Lower lobe of right lung (tissue), 2 donors: ENCODE results near the gene MICAL3. TPM values are rescaled to one million over a fixed set of nuclear protein-coding genes. Genes with fewer than 3 reads are reported as not detected.

ENCODE experiments used
- ATAC-seq, 2 donors: fragments of 200-7000 bp; cut with Tn5 transposase; one replicate each; pipeline ENCODE4 v1.9.1; 2020 to 2022; ENCODE audit warnings: mild to moderate bottlenecking in 2 of 2, moderate library complexity in 2 of 2
- DNase-seq: peaks from one replicate; pipeline ENCODE4 v3.0.0-alpha.2; 2020
- H3K27ac ChIP-seq: fragments of 200-600 bp; one replicate; pipeline ENCODE4 v1.8.0; 2022
- H3K27me3 ChIP-seq: fragments of 200-600 bp; one replicate; pipeline ENCODE4 v1.8.0; 2022; ENCODE audit warnings: low read depth
- H3K36me3 ChIP-seq: fragments of 200-600 bp; one replicate; pipeline ENCODE4 v1.8.0; 2022; ENCODE audit warnings: mild to moderate bottlenecking
- H3K4me1 ChIP-seq: fragments of 200-600 bp; one replicate; pipeline ENCODE4 v1.8.0; 2022
- H3K4me3 ChIP-seq: fragments of 200-600 bp; one replicate; pipeline ENCODE4 v1.8.0; 2022; ENCODE audit warnings: mild to moderate bottlenecking
- H3K9me3 ChIP-seq: fragments of 200-600 bp; one replicate; pipeline ENCODE4 v1.8.0; 2022
- CTCF ChIP-seq: fragments of 200-600 bp; IDR thresholded peaks from one replicate; pipeline ENCODE4 v1.8.0; 2022; ENCODE audit warnings: antibody characterized with exemption, mild to moderate bottlenecking
- intact Hi-C: fragments of 100-400 bp; cut with DNase I; formaldehyde crosslinking; loops from one replicate; pipeline ENCODE4 v1.11.0; 2022
- total RNA-seq: library from RNA; stranded (reverse); fragmentation: NEBNext Ultra II Directional; extraction: Animal tissue kit (Norgen Biotek cat#: 25700); gene quantifications from one replicate; pipeline ENCODE4 v1.2.1, GENCODE V29; 2021
- donor health status: DM: no; HTN: yes; CAD: no; lungs with severe emphysema.

Gene MICAL3
- total RNA-seq, 1 donor from 2014 or later: 23.5 TPM

- Histone ChIP-seq H3K36me3 (no peaks in the 10 kb centered on the region), H3K27me3 (no peaks in the 10 kb centered on the region), H3K27ac (peak within 1 kb of the TSS; percentile 75), H3K9me3 (no peaks in the 10 kb centered on the region), H3K4me3 (peak within 1 kb of the TSS; percentile 75), H3K4me1 (peaks cover 48% of the 10 kb centered on the region)
- TF ChIP-seq CTCF: no peak
- intact Hi-C loops: no loop called here
- DNase-seq (peak; percentile 84), ATAC-seq (peak; percentile 55 to 74)
Measured at GRCh38 chr22:17774206-17774925, 250.0 kb downstream of the MICAL3 start, which contains the start of gene BID. Gene BID (minus strand): TSS chr22:17774469. CDS start chr22:17750116, 24,353 bp downstream.

- Histone ChIP-seq H3K36me3 (no peaks in the 10 kb centered on the region), H3K27me3 (no peaks in the 10 kb centered on the region), H3K4me1 (peaks cover 52% of the 10 kb centered on the region), H3K9me3 (no peaks in the 10 kb centered on the region), H3K27ac (peak overlapping the region; percentile 75), H3K4me3 (peak overlapping the region; percentile 75)
- TF ChIP-seq CTCF: no peak
- peak; percentile 54 to 61 for ATAC-seq
- peak; percentile 65 for DNase-seq
- intact Hi-C loops: no loop called here
Measured at GRCh38 chr22:17773606-17774205, 250.7 kb downstream of the MICAL3 start.

- Histone ChIP-seq H3K4me3 (peak overlapping the region; percentile 75), H3K27ac (peak overlapping the region; percentile 75), H3K27me3 (no peaks in the 10 kb centered on the region), H3K36me3 (no peaks in the 10 kb centered on the region), H3K9me3 (no peaks in the 10 kb centered on the region), H3K4me1 (peaks cover 49% of the 10 kb centered on the region)
- DNase-seq (no peak), ATAC-seq (peak; percentile 5 to 6)
- no peak for TF ChIP-seq CTCF
- intact Hi-C loops: no loop called here
Measured at GRCh38 chr22:17772958-17773605, 251.3 kb downstream of the MICAL3 start.

- TF ChIP-seq CTCF: no peak
- no peaks in the 10 kb centered on the region for H3K27me3 ChIP-seq
- H3K36me3 ChIP-seq: no peaks in the 10 kb centered on the region
- H3K4me1 ChIP-seq: peaks cover 46% of the 10 kb centered on the region
- H3K27ac ChIP-seq: peak overlapping the region; percentile 31
- no peaks in the 10 kb centered on the region for H3K9me3 ChIP-seq
- ATAC-seq: no peak
- intact Hi-C loops: no loop called here
- peak overlapping the region; percentile 75 for H3K4me3 ChIP-seq
- no peak for DNase-seq
Measured at GRCh38 chr22:17772249-17772957, 252.0 kb downstream of the MICAL3 start.
